HFF-Myc (cell line): Measurements from ENCODE around the gene EIF3I.
A peak's percentile ranks its signal among the peaks of the same experiment; 100 is the strongest.

Source experiments
- DNase-seq: peaks from one replicate; pipeline ENCODE4 v3.0.0-alpha.2; 2011; ENCODE audit warnings: low read depth; ENCODE audit errors: extremely low read depth
- H3K4me3 ChIP-seq: replicated peaks from 2 replicates; pipeline ENCODE4 v1.5.1; 2011; ENCODE audit warnings: low read depth, mild to moderate bottlenecking, control low read depth, low read length
- CTCF ChIP-seq: IDR thresholded peaks from 2 replicates; pipeline ENCODE4 v1.5.1; 2012; ENCODE audit warnings: mild to moderate bottlenecking, low read depth, low read length, control low read depth; ENCODE audit errors: missing control alignments

EIF3I gene

GRCh38 chr1:32242341-32242851 lies 20.2 kb downstream of the EIF3I start:
- TF ChIP-seq CTCF = no peak
- H3K4me3 ChIP-seq = no peak overlapping the region
- DNase-seq = no peak

- H3K4me3 ChIP-seq = no peak within 1 kb of the TSS
- TF ChIP-seq CTCF = no peak
- peak; percentile 69 for DNase-seq
Observed at GRCh38 chr1:32246888-32247273, 24.7 kb downstream of the EIF3I start, which contains the start of gene FAM167B. TSS of gene FAM167B (plus strand) at chr1:32247222. CDS start at chr1:32247422, 200 bp downstream.

GRCh38 chr1:32247452-32247851 lies 25.2 kb downstream of the EIF3I start:
- no peak for DNase-seq
- H3K4me3 ChIP-seq = no peak overlapping the region
- no peak for TF ChIP-seq CTCF

- no peak for DNase-seq
- 0 out of 2 replicates have a peak overlapping the region, but pooled peaks have one; percentile 15 for H3K4me3 ChIP-seq
- TF ChIP-seq CTCF = peak; percentile 93
Observed at GRCh38 chr1:32247983-32248889, 26.0 kb downstream of the EIF3I start.

GRCh38 chr1:32249831-32250525 lies 27.8 kb downstream of the EIF3I start:
- DNase-seq = no peak
- H3K4me3 ChIP-seq = no peak overlapping the region
- no peak for TF ChIP-seq CTCF

GRCh38 chr1:32250893-32251716 lies 28.9 kb downstream of the EIF3I start, which contains the start of gene LCK:
TSS of gene LCK (plus strand) at chr1:32251265. CDS start at chr1:32274330, 23,065 bp downstream.
- no peak for TF ChIP-seq CTCF
- DNase-seq = no peak
- H3K4me3 ChIP-seq = no peak within 1 kb of the TSS
